Pulmonary artery endothelial cell (primary cell): ENCODE data around the gene RAB31. TPM values are rescaled to one million over a fixed set of nuclear protein-coding genes. Genes with fewer than 3 reads are reported as not detected.
"Not testable (repeated sequence)": the region's sequence is repeated elsewhere in the genome, so short reads cannot be mapped to it uniquely, and the experiment has no call there.

Source experiments
- DNase-seq: peaks from one replicate; pipeline ENCODE4 v3.0.0-alpha.2; 2011; ENCODE audit warnings: low read depth, low spot score
- total RNA-seq: library from RNA; depleted of rRNA; stranded (reverse); fragments of >200 nt; gene quantifications from 2 replicates; pipeline ENCODE4 v1.2.3, GENCODE V29; 2014

Gene RAB31
- total RNA-seq, 1 donor from 2014 or later: 32.7 TPM

DNA sequence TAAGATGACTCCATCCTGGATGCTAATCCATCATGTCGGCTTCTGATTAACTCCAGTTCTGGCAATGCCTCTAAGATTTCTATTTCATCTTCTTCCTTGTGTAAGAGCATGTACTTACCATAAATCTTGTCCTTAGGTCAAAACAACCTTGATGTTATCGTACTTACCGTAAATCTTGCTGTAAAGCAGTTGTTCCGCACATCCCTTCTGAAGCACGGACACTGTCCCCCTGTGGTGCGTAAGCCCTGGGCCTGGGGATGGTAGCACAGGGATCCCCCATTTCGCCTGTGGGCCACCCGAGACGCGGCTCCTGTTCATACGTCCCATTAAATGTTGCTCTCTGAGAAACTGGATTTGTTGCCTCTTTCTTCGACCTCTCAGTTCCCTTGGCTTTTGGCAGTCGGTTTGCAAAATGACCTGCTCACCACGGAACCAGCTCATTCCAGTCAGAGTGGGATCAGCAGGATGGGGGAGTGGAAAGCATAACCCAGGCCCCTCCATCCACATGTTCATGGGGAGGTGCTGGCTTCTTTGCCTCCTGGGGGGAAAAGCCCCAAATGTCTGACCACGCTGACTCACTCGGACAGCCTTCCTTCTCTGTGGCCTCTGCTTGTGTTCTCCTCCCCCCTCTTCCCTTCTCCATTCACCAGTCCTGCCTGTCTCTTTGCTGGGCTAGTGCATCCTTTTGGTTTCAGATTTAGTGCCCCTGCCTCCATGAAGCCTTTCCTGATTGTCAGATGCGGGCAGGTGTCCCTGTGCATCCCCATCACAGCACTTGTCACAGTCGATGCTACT is 49.9 kb downstream of the RAB31 start:
- DNase-seq: no peak

DNA sequence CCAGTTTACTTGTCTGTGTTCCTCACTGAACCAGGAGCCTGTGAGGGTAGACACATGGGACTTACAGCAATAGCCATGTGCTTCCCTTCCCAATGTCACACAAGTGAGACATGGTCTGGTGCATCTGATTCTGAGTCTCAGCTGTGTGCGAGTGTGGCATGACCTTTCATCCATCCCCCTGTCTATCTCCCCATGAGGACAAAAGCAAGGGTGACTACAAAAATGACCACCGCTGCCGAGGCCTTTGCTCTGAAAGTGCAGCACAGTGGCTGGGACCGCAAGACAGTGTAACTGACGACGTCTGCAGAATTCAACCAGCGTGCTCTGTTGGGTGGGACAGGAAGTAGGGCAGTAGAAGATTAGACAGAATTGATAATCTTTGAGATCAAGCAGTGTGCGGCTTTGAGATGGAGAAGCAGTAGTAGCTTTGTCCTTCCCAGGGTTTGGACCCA is 50.5 kb downstream of the RAB31 start:
- no peak for DNase-seq

DNA sequence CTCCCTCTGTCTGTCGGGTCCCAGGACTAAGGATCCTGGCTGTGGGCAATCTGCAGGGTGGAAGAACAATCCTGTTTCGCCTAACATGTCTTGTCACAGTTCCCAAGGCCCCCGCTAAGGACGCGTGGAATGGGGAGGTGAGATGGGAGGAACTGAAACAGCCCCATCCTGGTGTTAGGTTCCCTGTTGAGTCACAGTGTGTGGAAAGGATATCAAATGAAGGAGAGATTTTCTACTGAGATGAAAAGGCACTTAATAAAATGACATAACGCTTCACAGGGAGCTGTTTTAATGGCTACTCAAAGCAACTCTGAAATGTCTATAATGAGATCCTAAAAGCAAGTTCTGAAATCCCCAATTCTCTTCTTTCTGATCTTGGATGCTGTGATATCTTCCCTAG is 52.5 kb downstream of the RAB31 start:
- no peak for DNase-seq

DNA sequence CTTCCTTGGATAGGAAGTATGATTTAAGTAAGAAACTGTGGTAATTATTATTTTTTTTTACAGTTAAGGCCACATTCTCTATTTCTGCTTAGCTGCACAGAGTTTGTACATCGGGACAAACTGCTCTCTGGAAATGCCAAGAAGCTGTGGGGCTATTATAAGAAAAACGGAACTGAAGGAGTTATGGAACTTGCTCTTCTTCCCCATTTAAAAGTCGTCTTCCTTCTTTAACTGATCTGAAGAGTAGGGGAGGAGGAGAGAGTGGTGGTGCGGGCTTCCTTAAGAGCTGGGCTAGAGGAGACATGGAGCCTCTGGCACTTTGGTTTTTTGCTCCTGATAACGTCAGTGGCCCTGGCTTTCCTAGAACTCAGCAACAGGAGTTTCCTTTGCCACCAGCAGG is 54.4 kb downstream of the RAB31 start:
- no peak for DNase-seq

DNA sequence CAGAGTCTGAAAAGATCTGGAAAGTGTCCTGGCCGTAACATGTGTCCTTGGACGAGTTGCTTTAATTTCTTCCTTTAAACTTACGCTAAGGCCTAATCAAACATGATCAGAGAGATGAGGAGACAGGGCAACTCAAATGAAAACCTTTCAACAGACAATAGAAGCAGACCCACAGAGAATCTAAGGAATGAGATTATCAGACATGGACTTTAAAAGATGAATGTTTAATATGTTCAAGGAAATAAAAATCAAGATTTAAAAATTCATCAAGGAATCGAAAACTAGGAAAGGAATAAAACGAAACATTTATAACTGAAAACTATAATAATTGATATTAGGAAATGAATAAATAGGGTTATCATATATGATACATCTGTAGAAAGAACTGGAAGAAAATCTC is 55.1 kb downstream of the RAB31 start:
- no peak for DNase-seq

DNA sequence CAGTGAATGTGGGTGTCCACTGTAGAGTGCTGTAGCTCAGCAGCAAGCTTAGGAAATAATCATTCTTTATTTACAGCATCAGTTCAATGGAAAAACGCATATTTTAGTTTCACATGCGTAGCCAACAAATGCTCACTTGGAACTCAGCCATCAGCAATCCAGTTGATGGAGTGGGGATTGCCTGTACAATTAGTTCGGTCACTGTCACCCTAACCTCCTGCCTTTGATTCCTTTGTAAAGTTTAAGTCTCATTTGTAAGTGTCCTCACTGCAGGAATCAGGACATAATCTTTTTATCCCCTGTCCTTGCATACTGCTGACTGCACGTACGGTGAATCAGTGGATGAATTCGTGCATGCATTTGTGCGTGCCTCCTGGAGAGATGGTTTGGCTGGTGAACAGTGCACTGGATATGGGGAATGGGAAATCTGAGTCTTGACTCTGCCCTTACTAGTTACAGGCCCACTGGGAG is 55.9 kb downstream of the RAB31 start:
- no peak for DNase-seq

DNA sequence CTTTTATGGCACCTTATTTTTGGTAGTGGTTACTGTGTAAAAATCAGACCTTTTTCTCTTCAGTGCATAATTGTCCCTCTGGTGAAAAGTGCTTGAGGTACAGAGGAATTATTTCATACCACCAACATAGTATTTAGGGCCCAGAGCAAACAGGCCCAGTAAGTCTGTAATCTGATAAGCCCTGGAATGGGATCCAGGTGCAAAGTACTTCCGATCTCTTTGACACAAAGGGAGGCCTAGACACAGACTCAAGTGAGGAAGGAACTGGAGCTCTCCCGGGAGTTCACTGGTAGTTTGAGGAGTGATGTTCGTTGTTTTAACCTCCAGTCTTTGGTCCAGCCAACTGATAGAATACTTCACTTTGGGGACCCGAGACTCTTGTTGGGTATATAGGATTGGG is 57.4 kb downstream of the RAB31 start:
- DNase-seq: no peak

DNA sequence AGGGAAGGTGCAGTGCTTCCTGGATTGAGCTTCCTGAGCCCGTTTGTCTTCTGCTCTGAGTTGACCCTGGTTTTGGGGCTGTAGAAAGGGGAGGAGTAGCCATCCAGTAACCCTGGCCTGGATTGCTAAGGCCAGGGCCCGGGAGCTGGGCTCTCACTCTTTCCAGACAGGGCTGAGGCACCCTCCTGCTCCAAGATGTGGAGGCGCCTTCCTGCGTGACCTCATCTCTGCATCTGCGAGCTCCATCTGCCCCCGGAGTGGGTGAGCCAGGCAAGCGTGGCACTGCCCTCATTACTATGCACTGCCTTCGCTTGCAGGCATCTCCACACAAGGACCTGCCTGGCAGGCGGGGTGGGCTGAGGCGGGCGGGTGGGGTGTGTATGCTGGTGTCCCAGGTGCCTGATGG is 58.0 kb downstream of the RAB31 start:
- no peak for DNase-seq

DNA sequence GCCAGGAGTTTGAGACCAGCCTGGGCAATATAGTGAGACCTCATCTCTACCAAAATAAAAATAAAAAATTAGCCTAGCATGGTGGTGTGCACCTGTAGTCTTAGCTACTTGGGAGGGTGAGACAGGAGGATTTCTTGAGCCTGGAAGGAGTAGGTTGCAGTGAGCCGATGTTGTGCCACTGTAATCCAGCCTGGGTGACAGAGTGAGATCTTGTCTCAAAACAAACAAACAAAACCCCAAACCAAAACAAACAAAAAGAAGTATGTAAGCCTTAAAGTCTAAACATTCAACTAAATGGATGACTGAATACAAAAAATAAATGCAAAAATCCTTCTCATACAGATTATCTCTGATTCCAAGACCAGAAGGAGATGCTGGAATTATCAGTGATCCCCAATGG is 58.6 kb downstream of the RAB31 start:
- DNase-seq: no peak

DNA sequence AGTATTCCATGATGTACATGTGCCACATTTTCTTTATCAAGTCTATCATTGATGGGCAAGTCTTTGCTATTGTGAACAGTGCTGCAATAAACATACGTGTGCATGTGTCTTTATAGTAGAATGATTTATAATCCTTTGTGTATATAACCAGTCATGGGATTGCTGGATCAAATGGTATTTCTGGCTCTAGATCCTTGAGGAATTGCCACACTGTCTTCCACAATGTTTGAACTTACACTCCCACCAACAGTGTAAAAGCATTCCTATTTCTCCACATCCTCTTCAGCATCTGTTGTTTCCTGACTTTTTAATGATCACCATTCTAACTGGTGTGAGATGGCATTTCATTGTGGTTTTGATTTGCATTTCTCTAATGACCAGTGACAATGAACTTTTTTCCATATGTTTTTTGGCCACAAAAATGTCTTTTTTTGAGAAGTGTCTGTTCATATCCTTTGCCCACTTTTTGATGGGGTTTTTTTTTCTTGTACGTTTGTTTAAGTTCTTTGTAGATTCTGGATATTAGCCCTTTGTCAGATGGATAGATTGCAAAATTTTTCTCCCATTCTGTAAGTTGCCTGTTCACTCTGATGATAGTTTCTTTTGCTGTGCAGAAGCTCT is 60.1 kb downstream of the RAB31 start:
- not testable (repeated sequence) for DNase-seq

DNA sequence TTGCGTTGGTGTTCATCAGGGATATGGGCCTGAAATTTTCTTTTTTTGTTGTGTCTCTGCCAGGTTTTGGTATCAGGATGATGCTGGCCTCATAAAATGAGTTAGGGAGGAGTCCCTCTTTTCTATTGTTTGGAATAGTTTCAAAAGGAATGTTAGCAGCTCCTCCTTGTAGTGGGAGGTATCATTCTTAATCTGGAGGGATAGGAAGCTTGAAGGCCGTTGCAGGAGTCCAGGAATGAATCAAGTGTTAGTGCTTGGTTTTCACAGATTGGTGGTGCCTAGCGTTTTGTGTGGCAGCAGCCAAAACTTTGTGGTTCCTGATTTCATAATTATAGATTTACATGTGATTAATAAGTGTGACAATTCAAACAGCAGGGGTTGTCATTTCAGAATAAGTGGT is 62.0 kb downstream of the RAB31 start:
- not testable (repeated sequence) for DNase-seq

DNA sequence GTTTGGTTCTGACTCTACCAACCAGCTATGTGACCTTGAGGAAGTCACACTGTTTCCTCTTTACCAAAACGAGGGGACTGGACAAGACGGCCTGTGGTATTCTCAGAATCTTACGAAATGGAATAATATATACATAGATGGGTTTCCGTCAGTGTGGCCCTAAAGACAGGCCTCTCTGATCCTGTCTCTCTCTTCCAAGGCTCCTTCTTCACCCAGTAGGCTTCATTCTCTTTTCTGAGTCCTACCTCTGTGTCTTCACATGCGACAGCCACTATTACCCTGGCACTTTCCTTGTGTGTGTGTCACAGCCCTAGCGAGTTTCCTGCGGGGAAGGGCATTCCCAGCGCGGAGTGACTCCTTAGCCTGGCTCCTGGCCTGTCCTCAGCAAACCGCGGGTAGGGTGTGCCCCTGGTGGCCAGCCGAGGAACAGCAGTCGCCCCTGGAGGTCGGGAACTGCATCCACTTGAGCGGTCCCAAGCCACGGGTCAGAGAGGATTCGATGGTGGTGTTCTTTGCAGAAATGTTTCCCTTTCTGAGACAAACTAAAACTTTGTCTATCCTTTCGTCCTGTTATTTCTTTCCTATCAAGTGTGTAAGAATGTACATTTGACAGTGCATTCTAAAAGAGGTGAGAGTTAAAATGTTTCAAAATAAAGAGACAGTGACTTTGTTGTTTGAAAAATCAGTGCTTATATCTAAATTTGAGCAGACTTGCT is 63.3 kb downstream of the RAB31 start:
- DNase-seq: peak; percentile 43

DNA sequence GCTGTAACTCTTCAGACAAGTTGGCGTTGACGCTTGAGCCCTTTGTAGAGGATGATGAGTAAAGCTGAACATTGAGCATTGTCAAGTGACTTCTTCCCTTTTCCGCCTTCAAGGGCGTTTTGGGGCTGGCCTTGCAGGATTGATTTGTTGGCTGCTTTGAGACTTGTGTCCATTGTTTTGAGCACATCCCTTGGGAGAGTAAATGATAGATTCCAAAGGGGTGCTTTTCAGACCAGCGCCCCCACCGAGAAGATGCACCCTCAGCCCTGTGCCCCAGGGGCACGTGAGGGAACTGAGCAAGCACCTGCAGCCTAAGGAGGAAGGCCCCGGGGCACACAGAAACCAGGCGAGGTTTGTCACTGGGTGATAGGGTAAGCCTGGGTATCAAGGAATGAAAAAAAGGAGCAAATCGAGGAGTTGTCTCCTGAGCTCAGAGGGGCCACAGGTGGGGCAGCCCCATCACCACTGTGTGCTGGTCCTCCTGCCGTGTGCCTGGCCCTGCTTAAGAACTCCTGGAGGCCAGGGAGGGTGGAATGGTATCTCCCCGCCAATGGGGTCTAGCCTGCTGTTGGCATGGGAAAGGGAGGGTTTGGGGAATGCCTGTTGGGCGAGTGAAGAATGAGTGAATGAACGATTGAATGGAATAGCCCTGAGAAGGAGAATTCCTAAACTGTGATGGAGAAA is 64.0 kb downstream of the RAB31 start:
- DNase-seq: no peak

DNA sequence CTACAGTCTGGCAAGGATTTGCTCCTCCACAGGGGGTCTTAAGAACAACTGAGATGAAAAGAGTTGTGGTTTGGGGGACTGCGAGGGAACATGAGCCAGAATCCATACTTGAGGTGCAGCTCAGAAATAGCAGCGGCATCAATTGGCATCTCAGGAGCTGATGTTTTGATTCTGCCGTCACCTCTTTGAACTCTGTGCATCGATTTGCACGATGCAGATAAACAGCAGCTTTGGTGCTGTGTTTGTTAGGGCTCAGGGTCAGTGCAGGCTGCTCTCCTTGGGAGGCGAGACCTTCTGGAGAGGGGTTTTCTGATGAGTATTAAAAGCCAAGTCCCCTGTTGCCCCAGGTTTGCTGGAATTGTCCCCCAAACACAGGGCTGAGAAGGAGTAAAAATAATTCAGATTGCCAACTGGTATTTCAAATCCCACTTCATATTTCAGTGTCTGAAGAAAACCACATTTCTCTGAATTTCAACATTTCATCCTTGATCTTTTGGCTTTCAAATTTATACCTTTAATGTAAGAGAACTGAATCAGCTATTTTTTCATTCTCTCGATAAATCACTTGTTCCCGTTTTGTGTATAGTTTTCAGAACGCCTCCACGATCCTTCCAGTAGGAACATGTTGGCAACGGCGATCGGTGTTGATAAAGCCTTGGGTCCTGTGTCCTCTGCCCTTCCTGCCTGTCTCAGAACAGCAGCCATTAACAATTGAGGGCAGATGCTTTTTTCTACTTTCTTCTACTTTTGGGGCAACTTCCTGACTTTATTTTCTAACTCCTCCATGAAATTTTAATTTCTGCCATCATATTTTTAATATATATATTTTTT is 65.0 kb downstream of the RAB31 start:
- no peak for DNase-seq

DNA sequence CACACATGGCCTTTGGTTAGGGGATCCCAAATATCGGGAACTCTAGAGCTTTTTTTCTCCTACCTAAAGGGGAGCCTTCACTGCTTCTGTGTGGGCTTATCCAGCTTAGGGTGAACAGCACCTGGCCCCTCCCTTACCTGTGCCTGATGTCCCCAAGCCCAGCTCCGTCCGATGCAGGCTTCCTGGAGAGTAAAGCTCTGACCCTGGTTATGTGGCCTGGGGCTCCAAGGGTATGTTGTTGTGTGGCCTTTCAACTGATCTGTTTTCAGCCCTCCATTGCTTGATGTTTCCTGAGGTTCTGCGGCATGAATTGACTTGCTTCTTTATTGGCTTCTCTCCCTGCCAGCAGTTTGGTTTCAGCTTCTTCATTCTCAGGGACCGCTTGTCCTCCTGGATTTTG is 66.0 kb downstream of the RAB31 start:
- no peak for DNase-seq

DNA sequence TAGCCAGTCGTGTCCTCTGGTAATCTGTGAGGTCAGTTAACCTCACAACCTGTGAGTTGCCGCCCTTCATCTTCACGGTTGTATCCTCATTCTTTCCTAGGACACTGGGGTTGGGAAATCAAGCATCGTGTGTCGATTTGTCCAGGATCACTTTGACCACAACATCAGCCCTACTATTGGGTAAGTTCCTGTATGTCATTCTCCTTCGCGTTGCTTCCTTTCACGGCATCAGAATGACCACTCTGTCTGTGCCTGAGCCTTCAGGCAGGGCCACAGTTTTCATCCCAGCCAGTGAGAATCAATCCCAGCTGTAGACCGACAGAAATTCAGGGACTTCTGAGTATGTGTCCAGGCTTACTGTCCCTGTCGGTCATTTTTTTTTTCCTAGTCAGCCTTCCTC is 67.1 kb downstream of the RAB31 start:
- no peak for DNase-seq

DNA sequence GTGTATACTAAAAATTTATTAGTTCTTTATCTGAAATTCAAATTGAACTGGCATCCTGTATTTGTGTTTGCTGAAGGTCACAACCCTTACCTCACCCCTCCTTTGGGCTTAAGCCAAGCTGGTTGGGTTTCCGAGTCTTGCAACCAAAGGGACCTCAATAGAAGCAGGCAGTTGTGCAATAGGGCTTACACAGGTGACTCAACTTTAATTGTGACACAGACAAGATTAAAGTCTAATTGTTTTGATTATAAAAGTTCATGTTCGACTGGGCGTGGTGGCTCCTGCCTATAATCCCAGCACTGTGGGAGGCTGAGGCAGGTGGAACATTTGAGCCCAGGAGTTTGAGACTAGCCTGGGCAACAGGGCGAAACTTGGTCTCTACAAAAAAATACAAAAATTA is 71.5 kb downstream of the RAB31 start:
- DNase-seq: no peak

DNA sequence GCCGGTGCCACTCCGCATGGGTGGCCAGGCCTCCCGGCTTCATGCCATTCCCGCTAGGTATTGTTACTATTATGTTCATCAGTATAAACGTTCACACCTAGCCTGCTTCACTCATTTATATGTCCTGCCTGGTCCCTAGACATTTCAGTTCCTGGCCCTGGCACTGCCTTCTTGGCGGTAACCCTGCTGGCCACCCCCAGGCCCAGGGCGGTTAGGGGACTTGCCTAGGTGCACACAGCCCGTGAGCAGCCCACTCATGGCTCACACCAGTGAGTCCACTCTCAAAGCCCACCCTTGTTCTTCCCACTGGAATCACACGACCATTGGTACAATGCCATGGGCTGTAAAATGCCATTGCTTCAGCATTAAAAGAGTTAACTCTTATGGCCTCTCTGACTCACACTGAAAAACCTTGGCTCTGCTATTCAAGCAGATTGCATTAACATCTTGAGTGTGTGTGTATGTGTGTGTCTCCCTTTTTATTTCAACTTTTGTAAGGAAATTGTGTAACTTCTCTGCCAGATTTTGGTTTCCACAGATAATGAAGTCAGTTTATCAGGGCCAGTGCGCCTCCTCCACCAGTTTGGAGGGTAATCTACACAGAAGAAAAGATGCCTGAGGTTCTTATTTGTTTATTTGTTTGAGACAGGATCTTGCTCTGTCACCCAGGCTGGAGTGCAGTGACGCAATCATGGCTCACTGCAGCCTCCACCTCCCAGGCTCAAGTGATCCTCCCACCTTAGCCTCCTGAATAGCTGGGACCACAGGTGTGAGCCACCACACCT is 74.2 kb downstream of the RAB31 start:
- DNase-seq: no peak

DNA sequence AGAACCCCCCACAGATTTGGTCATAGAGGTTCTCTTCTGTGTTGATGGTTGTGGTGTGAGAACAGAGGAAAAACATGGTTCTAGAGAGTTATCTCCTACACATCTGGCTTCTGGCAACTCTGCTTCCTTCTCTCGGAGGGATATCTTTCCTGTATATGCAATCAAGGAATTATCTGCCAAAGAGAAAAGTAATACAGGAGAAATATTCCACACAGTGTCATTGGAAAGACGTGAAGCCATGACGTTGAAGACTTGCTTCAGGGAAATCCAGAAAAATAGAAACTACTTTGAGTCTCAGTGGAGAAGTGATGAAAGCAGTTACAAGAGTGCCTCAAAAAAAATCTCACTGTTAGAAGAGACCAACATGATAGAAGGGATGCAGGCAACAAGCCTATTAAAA is 78.5 kb downstream of the RAB31 start:
- DNase-seq: no peak

DNA sequence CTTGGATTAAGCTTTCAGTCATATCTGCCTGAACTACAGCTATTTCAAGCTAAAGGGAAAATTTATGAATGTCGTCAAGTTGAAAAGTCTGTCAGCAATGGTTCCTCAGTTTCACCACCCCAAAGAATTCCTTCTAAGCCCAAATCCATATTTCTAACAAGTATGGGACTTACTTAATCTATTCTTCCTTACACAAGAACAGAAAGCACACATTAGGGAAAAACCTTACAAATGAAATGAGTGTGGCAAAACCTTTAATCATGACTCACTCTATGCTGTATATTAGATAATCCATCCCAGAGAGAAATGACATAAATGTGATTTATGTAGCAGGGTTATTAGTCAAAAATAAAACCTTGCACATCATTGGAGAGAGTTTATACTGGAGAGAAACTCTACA is 78.9 kb downstream of the RAB31 start:
- DNase-seq: no peak
